HK-2 (cell line): ENCODE results near the gene ACIN1.

Experiments
- DNase-seq: peaks from one replicate; pipeline ENCODE4 v3.0.0-alpha.2; 2018; ENCODE audit not compliant: unreplicated experiment

The ACIN1 gene

GRCh38 chr14:23104591-23105347 lies 9.8 kb upstream of the ACIN1 start, which contains the start of gene CIROP:
TSS of gene CIROP (minus strand) at chr14:23104989. CDS start at chr14:23104920, 69 bp downstream.
- no peak for DNase-seq

- no peak for DNase-seq
These were observed 9.2 kb upstream of the ACIN1 start for GRCh38 chr14:23104070-23104590.

- no peak for DNase-seq
These were observed 8.6 kb upstream of the ACIN1 start for GRCh38 chr14:23103581-23103980.

GRCh38 chr14:23102801-23103200 lies 7.9 kb upstream of the ACIN1 start:
- DNase-seq, result no peak

GRCh38 chr14:23101986-23102625 lies 7.2 kb upstream of the ACIN1 start:
- DNase-seq, result no peak

- no peak for DNase-seq
These were observed 6.5 kb upstream of the ACIN1 start for GRCh38 chr14:23101213-23101970.

GRCh38 chr14:23099212-23099861 lies 4.4 kb upstream of the ACIN1 start:
- no peak for DNase-seq

GRCh38 chr14:23097786-23098185 lies 2.9 kb upstream of the ACIN1 start:
- no peak for DNase-seq

GRCh38 chr14:23095196-23096108 lies 516 bp upstream of the ACIN1 start, which contains the start of gene C14orf119:
TSS of gene C14orf119 (plus strand) at chr14:23095505. CDS start at chr14:23097659, 2,154 bp downstream.
- DNase-seq, result peak; percentile 99

- DNase-seq, result no peak
These were observed 808 bp downstream of the ACIN1 start for GRCh38 chr14:23093991-23094665.

- no peak for DNase-seq
These were observed 1.4 kb downstream of the ACIN1 start for GRCh38 chr14:23093526-23093925.

GRCh38 chr14:23093104-23093503 lies 1.8 kb downstream of the ACIN1 start:
- no peak for DNase-seq

- no peak for DNase-seq
These were observed 3.4 kb downstream of the ACIN1 start for GRCh38 chr14:23091294-23092225.

- no peak for DNase-seq
These were observed 4.7 kb downstream of the ACIN1 start for GRCh38 chr14:23090254-23090636.

GRCh38 chr14:23089498-23090253 lies 5.3 kb downstream of the ACIN1 start:
- DNase-seq, result no peak

GRCh38 chr14:23086565-23086964 lies 8.4 kb downstream of the ACIN1 start:
- DNase-seq, result no peak

- DNase-seq, result no peak
These were observed 9.5 kb downstream of the ACIN1 start for GRCh38 chr14:23085458-23085857.

GRCh38 chr14:23080474-23080873 lies 14.5 kb downstream of the ACIN1 start:
- no peak for DNase-seq
